Right renal cortex interstitium (tissue), 3 donors: ENCODE data around the gene DGUOK. TPM values are rescaled to one million over a fixed set of nuclear protein-coding genes. Genes with fewer than 3 reads are reported as not detected.

ENCODE experiments used
- DNase-seq, 3 donors: peaks; one replicate each; pipeline ENCODE4 v3.0.0-alpha.2; 2013; ENCODE audit warnings: low read depth in 3 of 3, low spot score in 2 of 3
- polyA plus RNA-seq, 3 donors: library from polyadenylated mRNA; unstranded; fragments of 120-200 nt; gene quantifications; one replicate each; pipeline ENCODE4 v1.2.1, GENCODE V29; 2013; ENCODE audit not compliant: insufficient read length in 3 of 3

DGUOK gene
- polyA plus RNA-seq, 3 donors: 59.3 to 66.9 (median 61.7) TPM

DNA sequence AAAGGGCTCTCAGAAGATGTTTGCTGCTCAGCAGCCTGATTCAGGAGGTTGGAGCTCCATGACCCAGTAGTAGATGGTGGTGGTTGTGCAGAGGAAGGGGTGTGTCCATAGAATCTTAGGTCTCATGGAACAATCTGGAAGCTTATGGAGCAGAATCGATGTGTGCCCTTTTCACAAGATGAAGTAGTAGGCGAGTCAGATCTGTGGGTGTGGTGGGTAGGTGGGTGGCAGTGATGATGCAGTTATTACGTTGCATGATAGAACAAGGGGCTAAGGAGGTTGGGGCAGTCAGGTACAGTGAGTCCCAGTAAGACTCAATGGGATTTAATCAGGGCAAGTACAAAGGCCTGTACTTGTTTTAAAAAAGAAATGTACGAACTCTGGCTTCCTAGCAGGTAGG, 67.1 kb downstream of the DGUOK start:
- no peak for DNase-seq

DNA sequence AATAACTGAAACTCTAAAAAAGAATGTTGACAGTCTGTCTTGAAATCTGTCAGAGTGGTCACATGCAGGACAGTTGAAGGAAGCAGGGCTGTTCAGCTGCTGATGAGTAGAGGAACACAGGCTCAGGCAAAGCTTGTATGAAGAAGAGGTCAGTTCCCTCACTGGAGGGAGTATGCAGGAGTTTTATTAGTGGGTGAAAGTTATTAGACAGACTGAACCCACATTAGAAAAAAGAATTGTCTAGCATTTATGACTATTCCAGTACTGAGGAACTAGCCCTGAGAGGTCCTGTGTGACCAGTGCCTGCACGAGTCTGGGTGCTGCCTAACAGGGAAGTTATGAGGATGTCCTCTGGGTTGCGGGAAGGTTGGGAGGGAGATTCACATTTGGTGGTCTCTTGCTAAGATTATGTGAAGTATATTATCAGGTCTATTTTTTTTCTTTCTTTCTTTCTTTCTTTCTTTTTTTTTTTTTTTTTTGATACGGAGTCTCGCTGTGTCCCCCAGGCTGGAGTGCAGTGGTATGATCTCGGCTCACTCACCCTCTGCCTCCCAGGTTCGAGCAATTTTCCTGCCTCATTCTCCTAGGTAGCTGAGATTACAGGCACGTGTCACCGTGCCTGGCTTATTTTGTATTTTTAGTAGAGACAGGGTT, 67.6 kb downstream of the DGUOK start:
- no peak for DNase-seq

DNA sequence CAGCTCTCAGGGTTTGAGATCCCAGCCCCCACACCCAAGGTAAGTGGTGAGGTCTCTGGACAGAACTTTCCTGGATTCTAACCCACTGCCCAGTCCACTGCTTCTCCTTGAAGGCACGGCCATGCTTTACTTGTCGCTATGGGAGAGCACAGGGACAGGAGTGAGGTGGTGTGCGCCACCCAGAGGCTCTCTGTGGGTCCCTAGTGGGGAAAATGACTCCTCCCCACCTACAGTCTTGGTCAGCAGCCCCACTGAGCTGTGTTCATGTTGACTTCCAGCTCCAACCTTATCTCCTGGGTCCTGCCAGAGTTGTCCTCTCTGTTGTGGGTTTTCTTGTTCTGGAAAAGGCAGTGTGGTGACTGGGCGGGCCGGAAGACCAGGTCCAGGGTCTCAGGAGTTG, 69.1 kb downstream of the DGUOK start:
- no peak for DNase-seq

DNA sequence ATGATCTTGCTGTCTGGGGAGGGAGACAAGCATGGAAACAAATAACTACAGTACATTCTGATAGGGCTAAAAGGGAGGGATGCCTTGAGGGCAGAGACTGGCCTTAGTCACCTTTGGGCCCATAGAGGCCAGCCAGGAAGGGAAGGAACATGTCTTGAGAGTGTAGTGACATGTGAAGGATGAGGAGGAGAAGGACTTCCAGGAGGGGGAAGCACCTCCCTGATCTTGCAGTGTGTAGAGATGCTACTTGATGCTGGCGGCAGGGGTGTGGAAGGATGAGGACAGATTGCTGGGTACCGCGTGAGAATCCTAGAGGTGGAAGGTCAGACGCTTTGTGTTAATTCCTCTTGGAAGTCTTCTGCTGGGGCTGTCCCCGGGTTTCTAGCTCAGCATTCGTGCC, 71.1 kb downstream of the DGUOK start:
- DNase-seq: no peak

DNA sequence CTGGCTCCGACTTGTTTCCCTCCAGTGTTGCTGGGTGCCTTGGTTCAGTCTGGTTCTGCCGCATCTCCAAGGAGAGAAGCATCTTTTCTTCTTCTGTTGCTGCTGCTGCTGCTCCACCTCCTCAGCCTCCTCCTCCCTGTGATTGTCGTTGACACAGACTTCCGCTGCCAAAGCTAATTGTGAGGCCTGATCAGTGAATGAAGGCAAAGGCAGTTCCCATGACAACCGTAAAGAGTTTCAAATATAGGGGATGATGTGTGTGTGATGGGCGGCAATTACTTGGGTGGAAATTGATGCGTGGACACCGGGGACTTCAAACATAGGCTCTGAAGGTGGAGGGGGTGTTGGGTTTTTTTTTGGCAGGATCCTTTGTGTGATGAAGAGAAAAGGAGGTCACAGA, 71.8 kb downstream of the DGUOK start:
- no peak for DNase-seq

DNA sequence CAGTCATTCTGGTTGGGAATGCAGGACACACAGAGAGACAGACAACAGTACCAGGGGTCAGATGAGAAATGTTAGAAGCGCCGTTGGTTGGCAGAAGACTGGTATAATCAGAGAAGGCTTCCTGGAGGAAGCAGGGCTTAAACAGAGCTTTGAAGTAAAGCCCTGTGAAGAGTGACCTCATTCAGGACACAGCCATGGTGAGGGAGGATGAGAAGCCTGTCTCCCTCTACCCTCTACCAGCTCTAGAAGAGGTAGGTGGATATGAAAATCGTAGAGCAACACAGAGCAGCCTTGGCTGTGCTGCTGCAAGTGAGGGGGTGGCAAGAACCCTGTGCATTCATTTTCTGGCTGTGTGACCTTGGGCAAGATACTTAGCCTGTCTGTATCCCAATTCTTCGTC, 72.3 kb downstream of the DGUOK start:
- no peak for DNase-seq

DNA sequence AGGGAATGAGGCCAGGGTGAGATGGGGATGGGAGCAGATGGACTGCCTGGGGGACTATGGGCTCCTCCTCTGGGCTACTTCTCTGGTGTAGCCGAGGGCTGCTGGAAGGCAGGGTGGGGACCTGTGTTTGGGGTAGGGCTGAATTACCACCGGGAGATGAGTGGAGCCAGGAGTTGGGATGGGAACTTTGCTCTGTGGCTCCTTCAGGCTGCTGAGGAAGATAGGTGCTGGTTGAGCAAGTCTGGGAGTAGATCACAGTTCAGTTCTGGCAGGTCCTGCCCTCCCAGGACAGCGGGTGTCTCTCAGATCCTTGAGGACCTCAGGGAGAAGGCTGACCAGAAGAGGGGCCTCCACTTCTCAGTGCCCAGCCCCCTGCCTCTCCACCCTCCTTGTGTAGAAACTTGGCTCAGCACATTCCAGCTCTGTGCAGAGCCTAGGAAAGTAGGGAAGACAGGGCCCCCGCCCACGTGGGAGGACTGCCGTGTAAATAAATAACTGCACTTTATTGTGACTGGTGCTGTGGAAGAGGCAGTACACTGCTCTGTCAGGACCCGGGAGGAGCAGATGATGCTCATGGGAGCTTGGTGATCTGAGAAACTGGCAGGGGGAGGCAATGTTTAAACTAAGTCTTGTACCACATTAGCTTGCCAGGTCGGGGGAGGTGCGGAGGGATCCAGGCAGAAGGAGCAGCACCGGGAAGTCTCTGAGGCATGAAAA, 73.4 kb downstream of the DGUOK start:
- DNase-seq: no peak

DNA sequence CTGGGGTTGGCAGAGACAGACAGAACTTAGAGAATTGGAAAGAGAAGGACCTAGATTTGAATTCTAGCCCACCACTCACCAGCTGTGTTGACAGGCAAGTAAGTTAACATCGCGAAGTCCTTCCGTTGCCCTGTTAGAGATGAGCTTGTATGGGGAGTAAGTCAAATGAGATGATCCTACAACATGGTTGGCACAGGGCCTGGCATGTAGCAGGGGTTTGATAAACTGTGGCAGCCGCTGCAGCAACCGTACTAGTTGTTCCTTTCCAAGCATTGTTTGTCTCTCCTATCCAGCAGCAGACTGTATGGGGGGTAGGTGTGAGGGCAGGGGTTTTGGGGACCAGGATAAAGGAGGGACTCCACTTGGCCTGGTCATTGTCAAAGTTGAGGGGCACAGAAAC, 74.0 kb downstream of the DGUOK start:
- no peak for DNase-seq

DNA sequence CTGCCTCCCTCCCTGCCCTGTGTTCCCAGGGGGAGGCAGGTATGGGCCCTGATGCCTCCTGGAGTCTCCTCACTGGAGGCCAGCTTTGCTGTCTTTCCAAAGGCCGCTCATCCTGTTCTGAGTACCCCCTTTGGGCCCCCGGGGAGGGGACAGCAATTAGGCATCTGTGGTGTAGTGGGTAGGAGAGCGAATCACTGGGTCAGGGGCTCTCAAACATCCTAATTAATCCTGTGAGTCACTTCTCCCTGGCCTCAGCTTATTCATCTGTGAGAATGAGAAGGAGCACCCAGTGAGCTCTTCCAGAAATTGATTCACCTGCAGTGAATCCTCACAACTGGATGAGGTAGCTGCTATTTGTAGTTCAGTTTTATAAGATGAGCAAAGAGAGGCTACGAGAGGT, 74.4 kb downstream of the DGUOK start:
- no peak for DNase-seq

DNA sequence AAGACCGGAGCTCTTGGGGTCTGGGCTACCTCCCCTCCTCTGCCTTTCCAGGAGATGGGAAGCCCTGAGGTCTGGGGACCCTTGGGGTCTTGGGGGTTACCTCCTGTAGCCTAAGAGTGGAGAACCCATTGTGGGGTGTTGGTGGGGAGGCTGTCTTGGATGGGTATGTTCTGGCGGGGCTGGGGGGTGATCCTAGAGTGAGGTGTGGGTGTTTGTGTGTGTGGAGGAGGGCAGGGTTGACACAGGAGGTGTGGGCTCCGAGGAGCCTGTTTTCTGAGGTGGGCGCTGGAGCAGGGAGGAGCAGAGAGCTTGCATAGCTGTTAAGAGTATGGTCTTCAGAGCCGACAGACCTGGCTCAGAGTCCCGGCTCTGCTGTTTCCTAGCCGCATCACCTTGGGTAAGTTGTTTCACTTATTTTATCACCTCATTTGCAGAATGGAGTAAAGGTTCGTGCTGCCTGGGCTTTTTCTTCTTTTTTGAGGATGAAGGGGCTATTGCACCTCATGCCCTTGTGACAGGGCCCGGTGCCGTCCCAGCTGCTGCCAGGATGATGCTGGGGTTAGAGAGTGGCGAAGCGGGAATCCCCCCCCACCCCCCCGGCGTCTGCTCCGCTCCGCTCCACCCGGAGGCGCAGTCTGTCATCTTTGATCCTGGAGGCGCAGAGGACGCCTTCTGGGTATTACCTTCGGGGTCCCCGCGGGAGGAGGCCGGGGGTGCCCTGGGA, 75.3 kb downstream of the DGUOK start:
- DNase-seq: no peak

DNA sequence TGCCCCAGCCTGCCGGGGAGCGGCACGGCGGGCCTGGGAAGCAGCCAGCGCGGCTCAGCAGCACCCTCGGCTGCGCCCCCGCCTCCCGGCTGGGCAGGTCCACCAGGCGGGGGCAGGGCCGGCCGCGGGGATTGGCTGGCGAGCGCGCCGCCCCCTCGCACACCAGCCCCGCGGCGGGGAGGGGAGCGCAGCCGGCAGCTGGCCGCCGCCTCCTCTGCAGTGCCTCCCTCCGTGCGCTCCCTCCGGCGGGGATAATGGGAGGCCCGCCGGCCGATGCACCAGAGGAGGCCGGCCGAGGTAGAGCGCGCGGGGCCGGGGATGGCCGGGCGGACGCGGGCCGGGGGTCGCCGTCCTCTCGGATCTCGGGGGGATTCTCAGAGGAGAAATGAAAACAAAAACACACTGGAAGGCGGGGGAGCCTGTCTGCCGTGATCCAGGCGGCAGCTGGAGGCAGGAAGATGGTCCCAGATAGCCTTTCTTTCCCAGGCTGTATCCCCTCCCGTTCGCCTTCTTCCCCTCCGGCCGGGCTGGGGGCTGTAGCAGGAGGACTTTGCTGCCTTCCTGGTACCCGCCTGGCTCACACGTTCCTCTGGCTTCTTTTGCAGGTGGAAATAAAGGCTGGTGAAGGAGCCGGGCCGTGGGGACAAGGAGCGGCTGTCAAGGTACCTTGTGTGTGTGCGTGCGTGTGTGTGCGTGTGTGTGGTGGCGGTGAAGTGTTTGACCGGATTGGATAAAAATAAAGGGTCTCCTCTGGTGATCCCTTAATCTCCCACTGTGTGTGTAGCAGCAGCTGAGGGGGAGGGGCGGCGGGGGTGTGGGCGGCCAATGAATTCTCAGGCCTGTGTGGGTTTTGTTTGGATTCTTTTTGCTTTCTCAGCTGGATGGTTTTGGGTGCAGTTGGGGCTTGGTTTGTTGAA, 76.1 kb downstream of the DGUOK start:
- no peak for DNase-seq

DNA sequence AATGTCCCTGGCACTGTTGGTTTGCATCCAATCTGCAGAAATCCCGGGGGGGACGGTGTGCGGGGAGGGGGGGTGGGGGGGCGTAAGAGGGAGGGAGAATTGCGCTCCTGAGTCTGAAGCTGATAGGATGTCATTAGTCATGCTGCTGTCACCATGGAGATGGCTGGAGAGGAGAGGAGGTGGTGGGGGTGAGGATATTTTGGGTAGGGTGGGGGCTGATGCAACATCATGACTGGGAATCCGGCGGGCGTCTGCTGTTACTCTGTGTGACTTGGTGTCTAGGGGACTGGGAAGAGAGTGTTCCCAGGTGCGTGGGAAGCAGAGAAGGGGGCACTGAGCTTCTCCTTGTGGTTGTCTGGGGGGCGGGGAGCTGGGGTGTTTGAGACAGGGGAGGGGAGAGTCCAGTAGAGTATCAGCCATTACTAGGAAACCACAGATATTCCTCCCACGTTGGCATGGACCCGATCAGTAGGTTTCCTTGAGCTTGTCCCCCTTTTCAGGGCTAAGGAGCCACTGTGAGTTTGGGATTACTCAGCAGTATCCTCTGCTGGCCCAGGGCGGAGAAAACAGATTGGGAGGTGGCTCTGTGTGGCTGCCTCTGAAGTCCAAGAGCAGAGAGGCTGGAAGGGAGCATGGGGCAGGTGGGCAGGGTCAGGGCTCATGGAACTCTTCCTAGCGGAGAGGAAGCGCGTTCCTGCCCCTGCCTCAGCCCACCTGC, 77.0 kb downstream of the DGUOK start:
- DNase-seq: no peak

DNA sequence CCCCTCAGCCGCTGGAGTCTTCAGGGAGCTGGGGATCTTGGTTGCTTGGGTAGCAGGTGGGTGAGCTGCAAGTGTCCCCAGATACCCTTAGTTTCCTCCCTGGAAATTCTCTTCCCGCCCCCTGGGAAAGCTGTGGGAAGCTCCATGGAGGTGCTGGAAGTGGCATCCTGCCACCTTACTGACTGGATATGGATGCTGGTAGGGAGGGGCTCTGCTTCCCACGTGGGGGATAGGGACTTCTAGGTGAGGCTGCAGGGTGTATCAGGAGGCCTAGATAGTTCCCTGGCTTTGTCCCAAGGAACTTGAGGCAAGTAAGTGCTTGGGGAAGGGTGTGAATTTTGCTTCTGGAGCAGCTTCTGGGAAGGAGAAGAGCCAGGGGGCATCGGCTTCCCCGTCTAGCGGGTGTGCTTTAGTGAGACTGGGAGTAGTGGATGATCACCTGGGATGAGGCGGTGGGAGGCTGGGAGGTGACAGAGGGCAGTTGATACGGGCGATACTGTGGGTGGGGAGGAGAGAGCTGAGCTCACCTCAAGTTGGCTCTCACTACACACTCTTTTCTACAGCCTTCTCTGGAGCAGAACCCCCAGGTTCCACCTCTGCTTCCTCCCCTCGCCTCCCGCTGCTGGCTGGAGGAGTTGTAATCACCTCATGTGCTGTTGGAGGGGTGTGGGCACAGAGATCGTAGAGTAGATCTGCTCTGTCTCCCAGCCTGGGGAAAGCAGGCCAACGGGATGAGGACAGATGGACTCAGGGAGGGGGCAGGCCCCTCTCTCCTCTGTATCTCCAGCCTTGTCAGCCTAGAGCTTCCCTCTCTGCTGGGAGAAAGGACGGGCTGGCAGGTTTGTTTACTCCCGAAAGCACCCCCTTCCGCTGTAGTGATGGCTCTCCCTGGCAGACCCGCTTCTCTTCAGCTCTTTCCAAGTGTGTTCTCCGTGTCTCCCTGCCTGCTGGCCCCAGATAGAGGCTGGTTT, 77.8 kb downstream of the DGUOK start:
- no peak for DNase-seq

DNA sequence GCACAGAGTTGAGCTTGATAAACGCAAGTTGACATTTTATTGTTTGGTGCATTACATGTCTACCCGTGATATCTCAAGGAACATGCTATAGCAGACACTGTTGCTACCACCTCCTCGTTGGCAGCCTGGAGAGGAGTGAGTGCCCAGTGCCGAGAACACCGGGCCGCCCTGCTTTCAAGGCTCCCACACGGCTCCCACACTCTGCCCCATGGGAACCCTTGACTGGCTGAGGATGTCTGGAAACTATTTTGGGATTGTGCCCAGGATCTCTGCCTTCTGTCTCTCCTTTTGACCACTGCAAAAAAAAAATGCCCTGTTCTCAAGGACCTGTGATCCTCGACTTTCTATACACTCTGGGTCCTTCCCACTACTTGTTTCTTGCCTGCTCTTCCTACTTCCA, 79.1 kb downstream of the DGUOK start:
- no peak for DNase-seq

DNA sequence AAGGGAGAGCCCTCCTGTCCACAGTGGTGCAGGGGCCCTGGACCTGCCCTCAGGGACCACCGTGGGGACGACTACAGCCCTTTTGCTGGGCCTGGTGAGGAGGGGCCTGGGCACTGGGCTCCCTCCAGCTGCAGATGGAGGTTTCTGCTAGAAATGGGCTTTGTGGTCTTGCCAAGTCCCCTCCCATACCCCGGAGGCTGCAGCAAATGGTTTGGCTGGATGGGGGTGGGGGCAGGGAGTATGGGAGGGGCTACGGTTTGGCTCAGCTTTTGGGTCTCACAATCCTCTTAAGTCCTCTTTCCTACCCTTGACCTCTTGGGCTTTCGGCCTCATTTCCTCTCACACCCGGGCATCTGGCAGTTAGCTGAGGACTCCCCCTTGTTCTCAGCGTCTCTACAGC, 79.8 kb downstream of the DGUOK start:
- no peak for DNase-seq

DNA sequence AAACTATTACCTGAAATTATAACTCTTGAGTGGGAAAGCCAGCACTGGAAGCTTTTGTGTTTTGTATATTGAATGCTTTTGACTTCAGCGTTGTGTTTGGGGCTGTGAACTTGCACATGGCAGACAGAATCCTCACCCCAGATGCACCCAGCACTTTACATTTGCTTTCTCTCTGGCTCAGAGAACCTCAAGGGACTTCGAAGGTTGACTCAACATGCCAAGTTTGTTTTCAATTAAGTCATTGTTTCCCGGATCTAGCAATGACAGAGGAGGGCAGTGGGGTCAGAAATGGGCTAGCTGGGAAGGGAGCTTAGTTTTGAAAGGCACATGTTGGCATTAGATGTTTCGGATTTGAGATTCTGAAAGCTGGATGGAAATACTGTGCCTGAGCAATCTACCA, 80.4 kb downstream of the DGUOK start:
- no peak for DNase-seq

DNA sequence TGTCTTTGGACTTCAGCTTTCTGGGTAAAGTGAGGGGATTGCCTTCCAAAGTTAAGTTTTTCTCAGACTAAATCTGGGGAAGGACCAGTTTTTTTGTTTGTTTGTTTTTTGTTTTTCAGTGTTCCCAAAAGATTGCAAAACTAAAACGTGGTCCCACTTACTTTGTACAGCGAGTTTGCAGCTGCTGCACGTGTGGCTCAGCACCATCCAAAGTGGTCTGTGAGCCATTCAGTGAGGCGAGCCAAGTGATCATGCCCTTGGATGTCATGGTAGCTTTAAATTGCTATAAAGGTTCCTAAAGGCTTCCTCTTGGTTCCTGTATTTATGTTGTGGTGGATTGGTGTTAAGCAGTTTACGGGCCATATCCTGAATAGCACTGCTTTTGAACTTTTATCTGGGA, 81.0 kb downstream of the DGUOK start:
- no peak for DNase-seq
